Activated naive CD8-positive, alpha-beta T cell (primary cell): ENCODE measurements around the gene GPR37.

Experiments used
- H3K27ac Mint-ChIP-seq: one replicate; pipeline ENCODE4 v1.8.0; 2021; ENCODE audit warnings: mixed read lengths
- H3K27me3 Mint-ChIP-seq: one replicate; pipeline ENCODE4 v1.8.0; 2021; ENCODE audit warnings: mixed read lengths
- H3K36me3 Mint-ChIP-seq: one replicate; pipeline ENCODE4 v1.8.0; 2021; ENCODE audit warnings: mixed read lengths
- H3K4me1 Mint-ChIP-seq: one replicate; pipeline ENCODE4 v1.8.0; 2021; ENCODE audit warnings: low read depth, mixed read lengths
- H3K4me3 Mint-ChIP-seq: one replicate; pipeline ENCODE4 v1.8.0; 2021; ENCODE audit warnings: mild to moderate bottlenecking, mixed read lengths
- H3K9me3 Mint-ChIP-seq: one replicate; pipeline ENCODE4 v1.8.0; 2021; ENCODE audit warnings: low read depth, mixed read lengths

Gene GPR37

GRCh38 chr7:124784879-124785818 lies 19.6 kb upstream of the GPR37 start:
- Mint-ChIP-seq H3K4me1 (no peaks in the 10 kb centered on the region), H3K27me3 (peaks cover 12% of the 10 kb centered on the region), H3K27ac (no peak overlapping the region), H3K9me3 (no peaks in the 10 kb centered on the region), H3K4me3 (no peak overlapping the region), H3K36me3 (no peaks in the 10 kb centered on the region)

GRCh38 chr7:124783271-124783670 lies 17.7 kb upstream of the GPR37 start:
- Mint-ChIP-seq H3K36me3 (no peaks in the 10 kb centered on the region), H3K27me3 (peaks cover 13% of the 10 kb centered on the region), H3K4me3 (no peak overlapping the region), H3K9me3 (no peaks in the 10 kb centered on the region), H3K4me1 (no peaks in the 10 kb centered on the region), H3K27ac (no peak overlapping the region)

- no peak overlapping the region for H3K4me3 Mint-ChIP-seq
- H3K9me3 Mint-ChIP-seq, result no peaks in the 10 kb centered on the region
- no peaks in the 10 kb centered on the region for H3K36me3 Mint-ChIP-seq
- no peak overlapping the region for H3K27ac Mint-ChIP-seq
- no peaks in the 10 kb centered on the region for H3K4me1 Mint-ChIP-seq
- H3K27me3 Mint-ChIP-seq, result peaks cover 15% of the 10 kb centered on the region
Observed at GRCh38 chr7:124781907-124782734, 16.5 kb upstream of the GPR37 start.

- Mint-ChIP-seq H3K4me1 (no peaks in the 10 kb centered on the region), H3K27ac (no peak overlapping the region), H3K4me3 (no peak overlapping the region), H3K36me3 (no peaks in the 10 kb centered on the region), H3K9me3 (no peaks in the 10 kb centered on the region), H3K27me3 (peaks cover 15% of the 10 kb centered on the region)
Observed at GRCh38 chr7:124781418-124781817, 15.8 kb upstream of the GPR37 start.

GRCh38 chr7:124780608-124781007 lies 15.0 kb upstream of the GPR37 start:
- Mint-ChIP-seq H3K9me3 (no peaks in the 10 kb centered on the region), H3K4me3 (no peak overlapping the region), H3K27ac (no peak overlapping the region), H3K27me3 (peaks cover 10% of the 10 kb centered on the region), H3K36me3 (no peaks in the 10 kb centered on the region), H3K4me1 (no peaks in the 10 kb centered on the region)

GRCh38 chr7:124780056-124780455 lies 14.5 kb upstream of the GPR37 start:
- Mint-ChIP-seq H3K4me1 (no peaks in the 10 kb centered on the region), H3K4me3 (no peak overlapping the region), H3K9me3 (no peaks in the 10 kb centered on the region), H3K36me3 (no peaks in the 10 kb centered on the region), H3K27me3 (peaks cover 10% of the 10 kb centered on the region), H3K27ac (no peak overlapping the region)

GRCh38 chr7:124779620-124780019 lies 14.0 kb upstream of the GPR37 start:
- no peak overlapping the region for H3K27ac Mint-ChIP-seq
- H3K36me3 Mint-ChIP-seq, result no peaks in the 10 kb centered on the region
- no peak overlapping the region for H3K4me3 Mint-ChIP-seq
- H3K4me1 Mint-ChIP-seq, result no peaks in the 10 kb centered on the region
- H3K9me3 Mint-ChIP-seq, result no peaks in the 10 kb centered on the region
- H3K27me3 Mint-ChIP-seq, result peaks cover 10% of the 10 kb centered on the region

GRCh38 chr7:124779194-124779593 lies 13.6 kb upstream of the GPR37 start:
- H3K4me1 Mint-ChIP-seq, result no peaks in the 10 kb centered on the region
- H3K9me3 Mint-ChIP-seq, result no peaks in the 10 kb centered on the region
- no peak overlapping the region for H3K4me3 Mint-ChIP-seq

GRCh38 chr7:124777268-124777667 lies 11.7 kb upstream of the GPR37 start:
- Mint-ChIP-seq H3K27me3 (peaks cover 14% of the 10 kb centered on the region), H3K9me3 (no peaks in the 10 kb centered on the region), H3K4me3 (no peak overlapping the region), H3K36me3 (no peaks in the 10 kb centered on the region), H3K4me1 (no peaks in the 10 kb centered on the region), H3K27ac (no peak overlapping the region)

More at GRCh38 chr7:124779194-124779593, 13.6 kb upstream of the GPR37 start:
- H3K27ac Mint-ChIP-seq, result no peak overlapping the region
- H3K36me3 Mint-ChIP-seq, result no peaks in the 10 kb centered on the region
- H3K27me3 Mint-ChIP-seq, result peaks cover 12% of the 10 kb centered on the region

GRCh38 chr7:124776153-124776552 lies 10.6 kb upstream of the GPR37 start:
- no peak overlapping the region for H3K4me3 Mint-ChIP-seq
- H3K27ac Mint-ChIP-seq, result no peak overlapping the region
- H3K4me1 Mint-ChIP-seq, result no peaks in the 10 kb centered on the region
- no peaks in the 10 kb centered on the region for H3K9me3 Mint-ChIP-seq
- H3K27me3 Mint-ChIP-seq, result peaks cover 12% of the 10 kb centered on the region
- H3K36me3 Mint-ChIP-seq, result no peaks in the 10 kb centered on the region

GRCh38 chr7:124775422-124775821 lies 9.8 kb upstream of the GPR37 start:
- Mint-ChIP-seq H3K27ac (no peak overlapping the region), H3K36me3 (no peaks in the 10 kb centered on the region), H3K4me1 (no peaks in the 10 kb centered on the region), H3K4me3 (no peak overlapping the region), H3K27me3 (peaks cover 18% of the 10 kb centered on the region), H3K9me3 (no peaks in the 10 kb centered on the region)

- Mint-ChIP-seq H3K4me1 (no peaks in the 10 kb centered on the region), H3K4me3 (no peak overlapping the region), H3K27me3 (peaks cover 19% of the 10 kb centered on the region), H3K9me3 (no peaks in the 10 kb centered on the region), H3K27ac (no peak overlapping the region), H3K36me3 (no peaks in the 10 kb centered on the region)
Observed at GRCh38 chr7:124773938-124774337, 8.3 kb upstream of the GPR37 start.

GRCh38 chr7:124773339-124773738 lies 7.7 kb upstream of the GPR37 start:
- Mint-ChIP-seq H3K4me3 (no peak overlapping the region), H3K36me3 (no peaks in the 10 kb centered on the region), H3K27me3 (peaks cover 16% of the 10 kb centered on the region), H3K27ac (no peak overlapping the region), H3K9me3 (no peaks in the 10 kb centered on the region), H3K4me1 (no peaks in the 10 kb centered on the region)

- Mint-ChIP-seq H3K36me3 (no peaks in the 10 kb centered on the region), H3K27ac (no peak overlapping the region), H3K4me1 (peaks cover 11% of the 10 kb centered on the region), H3K9me3 (no peaks in the 10 kb centered on the region), H3K27me3 (peaks cover 28% of the 10 kb centered on the region), H3K4me3 (no peak overlapping the region)
Observed at GRCh38 chr7:124769136-124769535, 3.5 kb upstream of the GPR37 start.

GRCh38 chr7:124768525-124768924 lies 2.9 kb upstream of the GPR37 start:
- Mint-ChIP-seq H3K9me3 (no peaks in the 10 kb centered on the region), H3K4me3 (no peak overlapping the region), H3K36me3 (no peaks in the 10 kb centered on the region), H3K4me1 (peaks cover 15% of the 10 kb centered on the region), H3K27ac (no peak overlapping the region), H3K27me3 (peaks cover 30% of the 10 kb centered on the region)
